Measurements from ENCODE around the gene RNF5. TPM values are rescaled to one million over a fixed set of nuclear protein-coding genes. Genes with fewer than 3 reads are reported as not detected.
"Not testable (repeated sequence)": the region's sequence is repeated elsewhere in the genome, so short reads cannot be mapped to it uniquely, and the experiment has no call there.

The RNF5 gene
- total RNA-seq, 2 donors from 2014 or later: 98.6 to 129 TPM

DNA sequence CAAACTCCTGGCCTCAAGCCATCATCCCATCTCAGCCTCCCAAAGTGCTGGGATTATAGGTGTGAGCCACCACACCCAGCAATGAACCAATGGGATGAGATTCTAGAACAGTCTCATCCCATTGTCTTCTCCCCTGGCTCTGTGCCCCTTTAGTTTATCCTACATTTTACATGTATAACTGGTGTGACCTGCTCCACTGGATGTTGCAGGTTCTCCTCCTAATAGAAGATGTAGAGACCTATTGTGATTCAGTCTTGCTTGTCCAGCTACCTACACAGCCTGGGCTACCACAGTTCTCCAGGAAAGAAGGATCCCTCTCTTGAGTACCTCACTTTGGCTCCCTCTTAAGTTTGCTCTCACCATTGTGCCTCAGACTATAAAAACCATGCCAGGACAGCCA, 46.1 kb upstream of the RNF5 start:
- peaks cover 13% of the 10 kb centered on the region for H3K4me1 ChIP-seq (replicated peaks)
- no peak overlapping the region for H3K4me3 ChIP-seq
- no peak for DNase-seq (ENCODE audit: low spot score)
- TF ChIP-seq POLR2AphosphoS5 (IDR thresholded peaks at IDR 0.05) (no peak), POLR2A (IDR thresholded peaks at IDR 0.05) (no peak)
- H3K27me3 ChIP-seq (replicated peaks; ENCODE audit: insufficient read depth): no peaks in the 10 kb centered on the region
- no peaks in the 10 kb centered on the region for H3K9me3 ChIP-seq
- H3K27ac ChIP-seq: no peak overlapping the region
- no peaks in the 10 kb centered on the region for H3K36me3 ChIP-seq
- intact Hi-C loops (cut with DNase I): no loop called here

DNA sequence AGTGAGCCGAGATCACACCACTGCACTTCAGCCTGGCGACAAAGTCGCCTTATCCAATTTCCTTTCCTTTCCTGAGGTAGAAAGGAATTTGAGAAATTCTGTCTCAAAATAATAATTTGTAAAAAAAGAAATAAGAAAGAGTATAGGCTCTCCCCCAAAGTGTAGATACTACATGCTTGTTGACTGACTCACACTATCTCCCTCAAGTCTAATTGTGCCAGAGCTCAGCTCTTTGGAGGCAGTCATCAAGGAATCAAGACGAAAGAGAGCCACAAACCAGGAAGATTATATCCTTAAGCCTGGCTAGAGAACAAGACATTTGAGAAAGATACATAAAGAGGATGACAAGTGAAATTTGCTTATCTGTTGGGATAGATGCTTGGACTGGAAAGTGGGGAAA, 44.4 kb upstream of the RNF5 start:
- H3K36me3 ChIP-seq: no peaks in the 10 kb centered on the region
- intact Hi-C loops (cut with DNase I): no loop called here
- TF ChIP-seq, protein P1, sequence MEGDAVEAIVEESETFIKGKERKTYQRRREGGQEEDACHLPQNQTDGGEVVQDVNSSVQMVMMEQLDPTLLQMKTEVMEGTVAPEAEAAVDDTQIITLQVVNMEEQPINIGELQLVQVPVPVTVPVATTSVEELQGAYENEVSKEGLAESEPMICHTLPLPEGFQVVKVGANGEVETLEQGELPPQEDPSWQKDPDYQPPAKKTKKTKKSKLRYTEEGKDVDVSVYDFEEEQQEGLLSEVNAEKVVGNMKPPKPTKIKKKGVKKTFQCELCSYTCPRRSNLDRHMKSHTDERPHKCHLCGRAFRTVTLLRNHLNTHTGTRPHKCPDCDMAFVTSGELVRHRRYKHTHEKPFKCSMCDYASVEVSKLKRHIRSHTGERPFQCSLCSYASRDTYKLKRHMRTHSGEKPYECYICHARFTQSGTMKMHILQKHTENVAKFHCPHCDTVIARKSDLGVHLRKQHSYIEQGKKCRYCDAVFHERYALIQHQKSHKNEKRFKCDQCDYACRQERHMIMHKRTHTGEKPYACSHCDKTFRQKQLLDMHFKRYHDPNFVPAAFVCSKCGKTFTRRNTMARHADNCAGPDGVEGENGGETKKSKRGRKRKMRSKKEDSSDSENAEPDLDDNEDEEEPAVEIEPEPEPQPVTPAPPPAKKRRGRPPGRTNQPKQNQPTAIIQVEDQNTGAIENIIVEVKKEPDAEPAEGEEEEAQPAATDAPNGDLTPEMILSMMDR (IDR thresholded peaks at IDR 0.05): no peak
- TF ChIP-seq POLR2A (IDR thresholded peaks at IDR 0.05) (no peak), POLR2AphosphoS5 (IDR thresholded peaks at IDR 0.05) (no peak)
- no peaks in the 10 kb centered on the region for H3K9me3 ChIP-seq
- 77% methylated on average over 4 of the region's 4 CpGs for WGBS
- DNase-seq (ENCODE audit: low spot score): no peak
- no peak overlapping the region for H3K27ac ChIP-seq
- H3K4me3 ChIP-seq: no peak overlapping the region
- H3K27me3 ChIP-seq (replicated peaks; ENCODE audit: insufficient read depth): no peaks in the 10 kb centered on the region
- peaks cover 9% of the 10 kb centered on the region for H3K4me1 ChIP-seq (replicated peaks)

DNA sequence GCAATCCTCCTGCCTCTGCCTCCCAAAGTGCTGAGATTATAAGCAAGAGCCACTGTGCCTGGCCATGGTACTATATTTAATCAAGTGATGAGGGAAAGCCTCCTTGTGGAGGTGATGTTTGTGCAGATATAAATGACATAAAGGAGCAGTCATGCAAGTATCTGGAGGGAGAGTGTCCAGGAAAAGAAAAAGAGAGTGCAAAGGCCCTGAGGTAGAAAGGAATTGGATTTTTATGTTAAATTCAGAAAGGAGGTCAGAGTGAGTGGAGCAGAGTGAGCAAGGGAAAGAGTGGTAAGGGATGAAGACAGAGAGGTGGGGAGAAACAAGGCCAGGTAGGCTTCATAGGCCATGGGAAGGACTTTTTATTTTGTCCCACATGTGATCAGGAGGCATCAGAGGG, 40.8 kb upstream of the RNF5 start:
- intact Hi-C loops (cut with DNase I): no loop called here
- H3K36me3 ChIP-seq: no peaks in the 10 kb centered on the region
- DNase-seq (ENCODE audit: low spot score): no peak
- H3K4me1 ChIP-seq (replicated peaks): no peaks in the 10 kb centered on the region
- H3K9me3 ChIP-seq: no peaks in the 10 kb centered on the region
- no peak for TF ChIP-seq POLR2A (IDR thresholded peaks at IDR 0.05)
- TF ChIP-seq POLR2AphosphoS5 (IDR thresholded peaks at IDR 0.05): no peak
- TF ChIP-seq, protein P1 (IDR thresholded peaks at IDR 0.05): no peak
- no peak overlapping the region for H3K4me3 ChIP-seq
- H3K27ac ChIP-seq: no peak overlapping the region
- H3K27me3 ChIP-seq (replicated peaks; ENCODE audit: insufficient read depth): no peaks in the 10 kb centered on the region

DNA sequence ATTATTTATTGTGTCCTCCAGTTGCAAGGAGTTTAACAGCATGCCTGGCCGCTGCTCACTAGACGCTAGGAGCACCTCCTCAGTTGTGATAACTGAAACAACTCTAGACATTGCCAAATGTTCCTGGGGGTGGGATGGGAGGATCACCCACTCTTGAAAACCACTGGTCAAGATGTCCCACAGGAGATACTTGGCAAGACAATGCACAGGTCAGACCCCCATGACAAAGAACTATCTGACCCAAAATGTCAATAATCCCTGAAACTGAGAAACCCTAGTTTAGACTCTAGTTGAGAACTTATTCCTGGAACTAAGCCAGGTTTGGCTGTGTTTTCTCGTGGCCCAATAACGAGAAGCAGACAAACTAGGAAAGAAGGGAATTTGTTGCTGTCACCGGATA, 38.6 kb upstream of the RNF5 start:
- H3K27ac ChIP-seq: no peak overlapping the region
- TF ChIP-seq, protein P1 (IDR thresholded peaks at IDR 0.05): no peak
- TF ChIP-seq POLR2AphosphoS5 (IDR thresholded peaks at IDR 0.05): no peak
- TF ChIP-seq POLR2A (IDR thresholded peaks at IDR 0.05): no peak
- no peak for DNase-seq (ENCODE audit: low spot score)

DNA sequence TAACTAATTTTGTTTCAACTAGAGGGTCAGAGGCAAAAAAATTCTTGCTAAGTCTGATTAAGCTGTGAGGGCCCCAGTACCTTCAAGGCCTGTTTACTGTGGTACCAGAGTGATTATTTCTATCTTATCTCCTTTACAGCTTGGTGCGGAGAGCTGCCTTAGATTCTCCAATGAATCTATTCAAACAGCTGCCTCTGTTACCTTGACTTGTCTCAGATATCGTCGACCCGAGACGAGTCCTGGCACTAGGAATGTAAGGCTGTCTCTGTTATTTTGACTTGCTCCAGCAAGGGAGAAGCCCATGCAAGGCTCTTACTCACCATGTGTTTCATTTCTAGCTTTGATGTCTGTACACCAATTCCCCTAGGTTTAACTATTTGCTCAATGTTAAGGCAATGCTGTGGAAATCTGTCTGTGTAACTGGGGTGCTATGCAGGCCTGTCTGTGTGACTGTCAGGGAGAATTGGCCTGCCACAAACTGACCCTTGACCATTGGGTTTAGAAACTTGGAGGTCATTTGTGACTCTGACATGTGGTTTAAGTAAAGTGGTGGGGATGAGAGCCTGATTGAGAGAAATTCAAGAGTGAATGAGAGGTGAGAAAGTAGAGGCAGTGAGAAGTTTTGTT, 37.7 kb upstream of the RNF5 start:
- intact Hi-C loops (cut with DNase I): no loop called here
- no peaks in the 10 kb centered on the region for H3K9me3 ChIP-seq
- 52% methylated on average over 5 of the region's 5 CpGs for WGBS

More for the DNA sequence above, 38.6 kb upstream of the RNF5 start:
- Histone ChIP-seq H3K27me3 (replicated peaks; ENCODE audit: insufficient read depth) (no peaks in the 10 kb centered on the region), H3K36me3 (no peaks in the 10 kb centered on the region), H3K9me3 (no peaks in the 10 kb centered on the region), H3K4me1 (replicated peaks) (no peaks in the 10 kb centered on the region), H3K4me3 (no peak overlapping the region)
- 66% methylated on average over 5 of the region's 5 CpGs for WGBS
- intact Hi-C loops (cut with DNase I): no loop called here

DNA sequence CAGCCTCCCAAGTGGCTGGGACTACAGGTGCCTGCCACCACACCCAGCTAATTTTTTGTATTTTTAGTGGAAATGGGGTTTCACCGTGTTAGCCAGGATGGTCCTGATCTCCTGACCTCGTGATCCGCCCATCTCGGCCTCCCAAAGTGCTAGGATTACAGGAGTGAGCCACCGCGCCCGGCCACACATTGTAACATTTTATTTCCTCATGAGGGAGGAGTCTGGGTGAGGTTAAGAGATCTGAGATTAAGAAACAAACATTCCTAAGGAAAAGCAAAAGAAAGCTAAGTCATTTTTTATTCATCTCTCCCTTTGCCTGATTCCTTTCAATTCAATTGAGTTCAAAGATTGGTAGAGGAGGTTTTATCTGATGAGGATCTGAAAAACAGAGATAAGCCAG, 34.0 kb upstream of the RNF5 start:
- H3K9me3 ChIP-seq; DNase-seq (ENCODE audit: low spot score); H3K27me3 ChIP-seq (replicated peaks; ENCODE audit: insufficient read depth); H3K4me1 ChIP-seq (replicated peaks); H3K36me3 ChIP-seq; H3K4me3 ChIP-seq; H3K27ac ChIP-seq; intact Hi-C loops (cut with DNase I): not testable (repeated sequence)
- WGBS: 48% methylated on average over 7 of the region's 7 CpGs

More for the DNA sequence above, 37.7 kb upstream of the RNF5 start:
- Histone ChIP-seq H3K4me3 (no peak overlapping the region), H3K4me1 (replicated peaks) (no peaks in the 10 kb centered on the region), H3K27ac (no peak overlapping the region), H3K36me3 (no peaks in the 10 kb centered on the region), H3K27me3 (replicated peaks; ENCODE audit: insufficient read depth) (no peaks in the 10 kb centered on the region)
- DNase-seq (ENCODE audit: low spot score): no peak
- no peak for TF ChIP-seq POLR2A (IDR thresholded peaks at IDR 0.05)
